Cardiac fibroblast (primary cell): ENCODE results near the gene HIF3A.

Experiments used
- DNase-seq, 2 donors: peaks; one replicate each; pipeline versions ENCODE4 v3.0.0 to v3.0.0-alpha.2; 2010; ENCODE audit warnings: low read depth in 2 of 2
- H3K4me3 ChIP-seq, 2 donors: replicated peaks in 1 of 2; 1 replicate in 1 of 2; 2 replicates in 1 of 2; pipeline ENCODE4 v1.5.1; 2011; ENCODE audit warnings: low read depth in 2 of 2, low read length in 2 of 2, mild to moderate bottlenecking in 2 of 2, moderate library complexity in 1 of 2
- TF ChIP-seq, protein P1 (sequence below): IDR thresholded peaks from one replicate; pipeline ENCODE4 v1.5.1; 2011; ENCODE audit warnings: low read depth, mild to moderate bottlenecking, low read length, inconsistent platforms

Gene HIF3A

GRCh38 chr19:46295401-46296201, 1.2 kb upstream of the HIF3A start:
- TF ChIP-seq, protein P1, sequence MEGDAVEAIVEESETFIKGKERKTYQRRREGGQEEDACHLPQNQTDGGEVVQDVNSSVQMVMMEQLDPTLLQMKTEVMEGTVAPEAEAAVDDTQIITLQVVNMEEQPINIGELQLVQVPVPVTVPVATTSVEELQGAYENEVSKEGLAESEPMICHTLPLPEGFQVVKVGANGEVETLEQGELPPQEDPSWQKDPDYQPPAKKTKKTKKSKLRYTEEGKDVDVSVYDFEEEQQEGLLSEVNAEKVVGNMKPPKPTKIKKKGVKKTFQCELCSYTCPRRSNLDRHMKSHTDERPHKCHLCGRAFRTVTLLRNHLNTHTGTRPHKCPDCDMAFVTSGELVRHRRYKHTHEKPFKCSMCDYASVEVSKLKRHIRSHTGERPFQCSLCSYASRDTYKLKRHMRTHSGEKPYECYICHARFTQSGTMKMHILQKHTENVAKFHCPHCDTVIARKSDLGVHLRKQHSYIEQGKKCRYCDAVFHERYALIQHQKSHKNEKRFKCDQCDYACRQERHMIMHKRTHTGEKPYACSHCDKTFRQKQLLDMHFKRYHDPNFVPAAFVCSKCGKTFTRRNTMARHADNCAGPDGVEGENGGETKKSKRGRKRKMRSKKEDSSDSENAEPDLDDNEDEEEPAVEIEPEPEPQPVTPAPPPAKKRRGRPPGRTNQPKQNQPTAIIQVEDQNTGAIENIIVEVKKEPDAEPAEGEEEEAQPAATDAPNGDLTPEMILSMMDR: no peak
- H3K4me3 ChIP-seq: no peak overlapping the region
- no peak for DNase-seq

- DNase-seq: no peak
- H3K4me3 ChIP-seq: no peak overlapping the region
- TF ChIP-seq, protein P1: no peak
These were observed 701 bp upstream of the HIF3A start for GRCh38 chr19:46296202-46296480.

DNA sequence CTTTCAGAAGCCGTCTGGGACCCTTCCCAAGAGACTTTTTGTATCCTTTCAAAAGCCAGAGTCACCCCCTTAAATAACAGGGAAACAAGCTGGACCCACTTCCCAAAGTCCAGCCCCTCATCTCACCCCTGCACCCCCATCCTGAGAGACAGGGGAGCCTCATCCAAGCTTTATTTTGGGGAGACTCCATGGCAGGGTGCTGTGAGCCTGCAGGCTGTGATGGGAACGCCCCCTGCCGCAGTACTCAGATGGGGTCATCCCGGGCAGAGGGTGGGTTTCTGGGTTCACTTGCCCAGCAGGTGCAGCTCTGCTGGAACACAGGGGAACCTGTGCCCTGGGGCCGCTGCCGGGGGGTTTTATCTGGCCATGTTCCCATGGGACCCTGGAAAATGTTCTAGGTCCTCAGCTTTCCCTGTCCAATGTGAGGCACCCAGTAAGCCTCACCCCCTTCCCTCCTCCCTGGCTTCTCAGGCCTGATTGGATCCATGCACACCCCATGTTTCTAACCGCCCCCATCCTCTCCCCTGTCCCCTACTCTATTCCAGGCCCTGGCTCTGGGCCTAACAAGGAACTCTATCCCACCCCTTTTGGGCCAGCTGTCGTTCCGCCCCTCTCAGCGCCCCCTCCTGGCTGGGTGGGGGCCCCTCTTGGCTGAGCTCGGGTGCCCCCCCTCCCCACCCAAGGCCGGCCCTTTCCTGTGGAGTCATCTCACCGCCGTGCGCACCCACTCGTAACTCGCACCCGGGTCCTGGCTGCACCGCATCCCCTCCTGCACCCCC, 1.0 kb downstream of the HIF3A start:
- peak overlapping the region; percentile 66 to 70 for H3K4me3 ChIP-seq
- TF ChIP-seq, protein P1: peak; percentile 15
- DNase-seq: peak; percentile 55 to 94

GRCh38 chr19:46298479-46299003, 1.7 kb downstream of the HIF3A start:
- H3K4me3 ChIP-seq: peak overlapping the region; percentile 66 to 70
- no peak for DNase-seq
- TF ChIP-seq, protein P1: no peak

GRCh38 chr19:46299004-46299509, 2.2 kb downstream of the HIF3A start:
- DNase-seq: peak; percentile 93 to 98
- H3K4me3 ChIP-seq: peak overlapping the region; percentile 66 to 70

GRCh38 chr19:46299695-46300094, 2.9 kb downstream of the HIF3A start:
- TF ChIP-seq, protein P1: no peak
- no peak for DNase-seq
- peak overlapping the region; percentile 41 to 70 for H3K4me3 ChIP-seq

More at GRCh38 chr19:46299004-46299509, 2.2 kb downstream of the HIF3A start:
- TF ChIP-seq, protein P1: no peak
